Adipocyte (in vitro differentiated cells): ENCODE data around the gene RHBDF2.

ENCODE experiments used
- DNase-seq: peaks from one replicate; pipeline ENCODE4 v3.0.0-alpha.2; 2015; ENCODE audit warnings: low read depth
- H3K27me3 ChIP-seq: replicated peaks from 2 replicates; pipeline ENCODE4 v1.7.0; 2013; ENCODE audit warnings: mild to moderate bottlenecking, low read length, moderate library complexity; ENCODE audit not compliant: control insufficient read depth, insufficient read depth
- H3K36me3 ChIP-seq: 2 replicates; pipeline ENCODE4 v1.7.0; 2013; ENCODE audit warnings: low read length, mild to moderate bottlenecking, moderate library complexity; ENCODE audit not compliant: control insufficient read depth, insufficient read depth, severe bottlenecking
- H3K4me1 ChIP-seq: 2 replicates; pipeline ENCODE4 v1.7.0; 2013; ENCODE audit warnings: mild to moderate bottlenecking, low read length, moderate library complexity; ENCODE audit not compliant: control insufficient read depth, insufficient read depth
- H3K4me3 ChIP-seq: 2 replicates; pipeline ENCODE4 v1.7.0; 2013; ENCODE audit warnings: mild to moderate bottlenecking, low read length, moderate library complexity
- H3K9ac ChIP-seq: 2 replicates; pipeline ENCODE4 v1.7.0; 2013; ENCODE audit warnings: mild to moderate bottlenecking, low read length, moderate library complexity
- H3K9me3 ChIP-seq: 2 replicates; pipeline ENCODE4 v1.7.0; 2013; ENCODE audit warnings: mild to moderate bottlenecking, low read length, moderate library complexity; ENCODE audit not compliant: control insufficient read depth

RHBDF2 gene

DNA sequence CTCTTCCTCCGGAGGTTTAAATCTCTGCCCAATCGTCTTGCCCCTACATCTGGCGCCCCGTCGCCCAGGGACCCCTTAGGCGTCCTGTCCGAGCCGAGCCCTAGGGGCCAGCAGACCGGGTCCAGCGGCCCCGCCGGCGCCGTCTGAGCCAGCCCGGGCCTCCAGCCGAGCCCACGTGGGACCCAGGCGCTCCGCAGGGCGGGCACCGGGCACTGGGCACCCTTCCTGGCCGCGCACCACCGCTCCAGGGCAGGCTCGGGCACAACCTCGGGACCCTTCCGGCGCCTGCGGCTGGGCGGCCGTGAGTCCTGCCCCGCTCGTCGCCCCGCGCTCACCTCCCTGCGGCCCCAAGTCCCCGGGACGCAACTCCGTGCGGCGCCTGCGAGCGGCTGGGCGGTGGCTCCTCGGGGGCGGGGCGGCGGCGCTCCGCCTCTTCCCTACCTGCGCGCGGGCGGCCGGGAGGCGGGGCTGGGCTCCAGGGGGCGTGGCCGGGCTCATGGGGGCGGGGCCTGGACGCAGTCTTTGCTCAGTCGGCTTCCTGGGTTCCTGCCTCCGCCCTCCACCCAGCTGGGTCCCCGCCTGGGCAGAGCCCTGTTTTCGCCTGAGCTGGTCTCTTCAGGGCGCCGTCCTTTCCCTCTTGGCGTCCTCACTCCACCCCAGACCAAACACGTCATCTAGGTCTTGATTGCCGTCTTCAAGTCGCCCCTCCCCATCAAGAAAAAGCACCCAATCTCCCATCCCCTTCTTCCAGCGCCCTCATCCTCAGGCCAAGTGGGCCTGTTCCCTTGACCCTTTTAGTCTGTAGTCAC lies at the start of gene RHBDF2:
TSS of gene RHBDF2 (minus strand) at position 406 of the 809 bp plus-strand sequence. CDS start 19,899 bp downstream, outside the sequence.
- H3K27me3 ChIP-seq = peaks cover 6% of the 10 kb centered on the region
- peaks cover 4% of the 10 kb centered on the region for H3K4me1 ChIP-seq
- H3K9ac ChIP-seq = peak within 1 kb of the TSS; percentile 74
- peak; percentile 86 for DNase-seq
- no peaks in the 10 kb centered on the region for H3K36me3 ChIP-seq
- no peaks in the 10 kb centered on the region for H3K9me3 ChIP-seq
- peak within 1 kb of the TSS; percentile 75 for H3K4me3 ChIP-seq

DNA sequence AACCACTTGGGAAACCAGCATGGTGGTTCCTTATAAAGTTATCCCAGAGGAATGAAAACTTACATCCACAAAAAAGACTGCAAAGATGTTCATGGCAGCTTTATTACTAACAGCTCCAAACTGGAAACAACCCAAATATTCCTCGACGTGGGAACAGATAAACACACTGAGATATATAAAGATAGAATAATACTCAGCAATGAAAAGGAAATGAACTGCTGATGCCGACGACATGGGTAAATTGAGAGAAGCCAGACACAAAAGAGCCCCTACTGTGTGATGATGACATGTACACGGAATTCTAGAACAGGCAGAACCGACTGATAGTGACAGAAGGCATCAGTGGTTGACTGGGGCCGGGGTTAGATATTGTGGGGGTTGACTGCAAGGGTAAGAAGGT lies 48.3 kb upstream of the RHBDF2 start:
- DNase-seq = no peak
- no peaks in the 10 kb centered on the region for H3K9me3 ChIP-seq
- H3K27me3 ChIP-seq = no peaks in the 10 kb centered on the region
- no peak overlapping the region for H3K4me3 ChIP-seq
- H3K4me1 ChIP-seq = peaks cover 55% of the 10 kb centered on the region
- no peak overlapping the region for H3K9ac ChIP-seq
- H3K36me3 ChIP-seq = no peaks in the 10 kb centered on the region

GRCh38 chr17:76549215-76549518 lies 47.9 kb upstream of the RHBDF2 start:
- no peaks in the 10 kb centered on the region for H3K27me3 ChIP-seq
- H3K4me3 ChIP-seq = no peak overlapping the region
- no peak for DNase-seq
- no peaks in the 10 kb centered on the region for H3K36me3 ChIP-seq
- no peak overlapping the region for H3K9ac ChIP-seq
- peaks cover 55% of the 10 kb centered on the region for H3K4me1 ChIP-seq
- no peaks in the 10 kb centered on the region for H3K9me3 ChIP-seq

- DNase-seq = no peak
- no peak overlapping the region for H3K4me3 ChIP-seq
- H3K27me3 ChIP-seq = no peaks in the 10 kb centered on the region
- peaks cover 54% of the 10 kb centered on the region for H3K4me1 ChIP-seq
- no peaks in the 10 kb centered on the region for H3K9me3 ChIP-seq
- peak overlapping the region; percentile 8 for H3K9ac ChIP-seq
- H3K36me3 ChIP-seq = no peaks in the 10 kb centered on the region
These were observed 47.4 kb upstream of the RHBDF2 start for GRCh38 chr17:76548378-76549214.

DNA sequence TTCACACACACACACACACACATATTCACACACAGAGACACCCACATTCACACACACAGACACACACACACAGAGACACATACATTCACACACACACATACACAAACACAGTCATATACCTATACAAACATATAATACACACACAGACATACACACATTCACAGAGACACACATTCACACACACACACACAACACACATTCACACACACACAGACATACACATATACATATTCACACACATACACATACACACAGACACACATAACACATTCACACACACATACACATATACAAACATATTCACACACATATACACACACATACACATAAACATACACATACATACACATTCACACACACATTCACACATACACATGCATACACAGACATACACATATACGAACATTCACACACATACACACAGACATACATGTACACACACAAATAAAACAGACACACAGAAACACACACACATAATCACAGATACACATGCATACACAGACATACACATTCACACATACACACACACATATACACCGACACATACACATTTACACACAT lies 46.5 kb upstream of the RHBDF2 start:
- Histone ChIP-seq H3K4me1 (peaks cover 47% of the 10 kb centered on the region), H3K36me3 (no peaks in the 10 kb centered on the region), H3K27me3 (no peaks in the 10 kb centered on the region), H3K9me3 (no peaks in the 10 kb centered on the region), H3K4me3 (no peak overlapping the region), H3K9ac (peak overlapping the region; percentile 8)
- DNase-seq = no peak

DNA sequence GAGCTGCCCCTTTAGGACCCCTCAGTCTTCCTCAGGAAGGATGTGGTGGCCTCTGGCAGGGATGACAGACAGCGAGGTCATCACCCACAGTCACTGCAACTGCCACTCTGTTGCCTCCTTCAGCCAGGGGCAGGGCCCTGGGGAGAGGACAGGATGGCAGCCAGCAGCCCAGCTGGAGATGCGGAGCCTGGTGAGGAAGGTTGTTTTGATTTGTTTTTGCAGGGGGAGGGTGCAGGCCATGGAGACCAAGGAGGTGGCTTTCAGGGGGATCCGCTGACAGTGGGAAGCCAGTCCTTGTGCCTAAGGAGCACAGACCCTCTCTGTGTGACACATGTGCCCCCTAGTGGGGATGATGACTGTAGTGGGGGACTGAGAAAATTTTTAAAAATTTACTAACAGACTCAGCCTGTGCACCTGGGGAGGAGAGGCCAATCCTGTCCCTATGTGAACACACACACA lies 46.0 kb upstream of the RHBDF2 start:
- Histone ChIP-seq H3K4me1 (peaks cover 47% of the 10 kb centered on the region), H3K4me3 (no peak overlapping the region), H3K9me3 (no peaks in the 10 kb centered on the region), H3K27me3 (no peaks in the 10 kb centered on the region), H3K36me3 (no peaks in the 10 kb centered on the region), H3K9ac (peak overlapping the region; percentile 48)
- peak; percentile 84 for DNase-seq

DNA sequence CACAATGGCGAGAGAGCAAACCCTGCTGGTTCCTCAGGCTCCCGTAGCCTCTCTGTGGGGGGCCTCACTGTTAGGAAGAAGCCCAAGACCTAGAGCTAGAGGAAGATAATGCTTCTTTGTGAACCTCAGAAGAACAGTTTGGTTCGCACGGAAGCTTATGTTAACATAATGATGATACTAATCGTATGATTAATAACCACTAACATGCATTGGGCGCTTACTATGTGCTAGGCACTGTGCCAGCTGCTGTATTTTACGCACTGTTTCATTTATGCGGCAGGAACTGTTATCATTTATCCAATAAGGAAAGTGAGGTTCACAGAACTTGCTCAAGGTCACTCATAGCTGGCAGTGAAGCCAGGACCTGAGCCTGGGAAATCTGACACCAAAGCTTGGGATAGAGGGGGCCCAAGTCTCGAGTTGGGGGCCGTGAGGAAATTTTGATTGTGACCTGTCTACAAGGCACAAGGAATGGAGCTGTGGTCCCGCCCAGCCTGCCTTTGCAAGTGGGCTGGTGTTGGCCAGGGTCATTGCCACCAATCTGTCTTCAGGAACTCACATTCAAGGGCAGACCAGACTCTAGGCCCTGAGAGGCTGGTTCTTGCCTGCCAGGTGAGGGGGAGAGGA lies 45.4 kb upstream of the RHBDF2 start:
- Histone ChIP-seq H3K4me3 (no peak overlapping the region), H3K9ac (peak overlapping the region; percentile 48), H3K27me3 (no peaks in the 10 kb centered on the region), H3K9me3 (no peaks in the 10 kb centered on the region), H3K36me3 (no peaks in the 10 kb centered on the region), H3K4me1 (peaks cover 46% of the 10 kb centered on the region)
- DNase-seq = peak; percentile 58

GRCh38 chr17:76545918-76546555 lies 44.8 kb upstream of the RHBDF2 start:
- DNase-seq = no peak
- Histone ChIP-seq H3K27me3 (no peaks in the 10 kb centered on the region), H3K9me3 (no peaks in the 10 kb centered on the region), H3K4me3 (no peak overlapping the region), H3K36me3 (no peaks in the 10 kb centered on the region), H3K9ac (no peak overlapping the region), H3K4me1 (peaks cover 44% of the 10 kb centered on the region)

DNA sequence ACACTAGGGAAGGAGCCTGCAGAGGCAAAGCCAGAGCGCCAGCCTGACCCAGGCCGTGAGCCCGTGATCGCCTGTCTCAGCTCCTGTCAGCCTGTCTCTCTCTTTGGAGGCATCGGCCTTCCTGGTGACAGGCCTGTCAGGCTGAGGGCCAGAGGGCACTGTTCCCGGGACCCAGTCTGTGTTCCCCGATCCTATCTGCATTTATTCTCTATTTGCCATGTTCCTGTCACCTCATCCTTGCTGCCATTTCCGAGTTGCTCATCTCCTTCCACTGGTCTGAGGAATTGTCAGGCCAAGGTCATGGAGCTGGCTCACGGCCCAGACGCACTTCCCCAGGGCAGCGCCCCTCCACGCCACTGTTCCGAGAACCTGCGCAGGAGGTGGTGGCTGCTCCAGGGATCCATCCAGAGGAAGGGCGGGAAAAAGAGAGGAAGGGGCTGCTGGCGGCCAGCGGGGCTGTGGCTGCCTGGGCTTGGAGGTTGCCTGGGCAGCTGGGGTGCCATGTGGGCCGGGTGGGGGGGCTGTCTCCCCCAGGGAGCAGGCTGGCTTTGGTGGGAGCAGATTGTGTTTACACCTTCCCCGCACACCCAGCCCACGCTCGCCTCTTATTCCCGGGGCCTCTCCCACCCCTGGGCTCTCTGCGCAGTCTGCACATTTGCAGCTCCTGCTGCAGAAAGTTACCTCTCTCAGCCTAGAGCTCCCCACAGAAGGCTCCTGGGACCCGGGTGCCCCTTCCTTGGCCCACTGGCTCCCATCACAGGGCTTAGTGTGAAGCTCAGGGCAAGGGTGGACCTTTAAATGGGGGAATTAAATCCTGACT lies 43.5 kb upstream of the RHBDF2 start:
- H3K36me3 ChIP-seq = no peaks in the 10 kb centered on the region
- H3K27me3 ChIP-seq = no peaks in the 10 kb centered on the region
- H3K4me1 ChIP-seq = peaks cover 43% of the 10 kb centered on the region
- H3K4me3 ChIP-seq = no peak overlapping the region
- no peaks in the 10 kb centered on the region for H3K9me3 ChIP-seq
- DNase-seq = no peak
- H3K9ac ChIP-seq = no peak overlapping the region

GRCh38 chr17:76543826-76544545 lies 42.8 kb upstream of the RHBDF2 start:
- Histone ChIP-seq H3K9ac (no peak overlapping the region), H3K4me1 (peaks cover 41% of the 10 kb centered on the region), H3K4me3 (no peak overlapping the region), H3K27me3 (no peaks in the 10 kb centered on the region), H3K9me3 (no peaks in the 10 kb centered on the region), H3K36me3 (no peaks in the 10 kb centered on the region)
- DNase-seq = no peak
